Stimulated activated CD8-positive, alpha-beta memory T cell treated with anti-CD3 and anti-CD28 coated beads, Interleukin-15, amount 100 ng/mL, for 48 hours (primary cell): Measurements from ENCODE around the gene B3GNT3.

Source experiments
- DNase-seq, 2 donors: peaks; one replicate each; pipeline ENCODE4 v3.0.0-alpha.2; 2020; ENCODE audit warnings: low read depth in 2 of 2

Gene B3GNT3

DNA sequence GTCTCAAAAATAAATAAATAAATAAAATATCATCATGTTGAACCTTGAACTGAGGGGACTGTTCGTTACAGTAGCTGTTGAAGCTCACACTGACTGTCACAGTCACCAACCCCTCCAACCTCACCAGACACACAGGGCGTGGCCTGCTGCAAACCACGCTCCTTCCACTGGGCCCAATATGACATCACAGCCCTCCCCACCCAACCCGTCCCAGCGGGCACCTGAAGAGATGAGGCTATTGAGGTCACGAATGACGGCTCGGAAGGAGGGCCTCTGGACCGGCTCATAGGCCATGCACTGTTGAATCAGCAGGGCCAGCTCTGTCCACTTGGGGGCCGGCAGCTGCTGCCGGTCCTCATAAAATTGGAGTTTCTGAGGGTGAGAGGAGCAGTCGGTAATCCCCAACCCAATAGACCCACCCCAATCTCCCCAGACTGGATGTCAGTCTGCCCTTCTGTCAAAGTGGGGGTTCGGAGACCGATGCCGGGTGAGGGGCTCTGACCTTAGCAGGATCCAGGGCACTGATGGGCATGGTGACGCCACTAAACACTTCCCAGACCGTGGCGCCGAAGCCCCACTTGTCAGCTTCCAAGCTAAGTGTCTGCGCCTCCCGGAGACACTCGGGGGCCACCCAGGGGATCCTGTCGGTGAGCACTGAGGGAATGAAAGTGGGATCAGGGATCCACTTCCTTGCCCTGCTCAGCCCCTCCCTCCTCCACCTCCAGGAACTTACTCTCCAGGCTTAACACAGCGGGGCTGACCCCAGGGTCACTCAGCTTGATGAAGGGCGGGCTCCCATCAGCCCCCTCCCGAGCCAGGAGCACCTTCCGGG lies 39.6 kb downstream of the B3GNT3 start:
- no peak for DNase-seq

DNA sequence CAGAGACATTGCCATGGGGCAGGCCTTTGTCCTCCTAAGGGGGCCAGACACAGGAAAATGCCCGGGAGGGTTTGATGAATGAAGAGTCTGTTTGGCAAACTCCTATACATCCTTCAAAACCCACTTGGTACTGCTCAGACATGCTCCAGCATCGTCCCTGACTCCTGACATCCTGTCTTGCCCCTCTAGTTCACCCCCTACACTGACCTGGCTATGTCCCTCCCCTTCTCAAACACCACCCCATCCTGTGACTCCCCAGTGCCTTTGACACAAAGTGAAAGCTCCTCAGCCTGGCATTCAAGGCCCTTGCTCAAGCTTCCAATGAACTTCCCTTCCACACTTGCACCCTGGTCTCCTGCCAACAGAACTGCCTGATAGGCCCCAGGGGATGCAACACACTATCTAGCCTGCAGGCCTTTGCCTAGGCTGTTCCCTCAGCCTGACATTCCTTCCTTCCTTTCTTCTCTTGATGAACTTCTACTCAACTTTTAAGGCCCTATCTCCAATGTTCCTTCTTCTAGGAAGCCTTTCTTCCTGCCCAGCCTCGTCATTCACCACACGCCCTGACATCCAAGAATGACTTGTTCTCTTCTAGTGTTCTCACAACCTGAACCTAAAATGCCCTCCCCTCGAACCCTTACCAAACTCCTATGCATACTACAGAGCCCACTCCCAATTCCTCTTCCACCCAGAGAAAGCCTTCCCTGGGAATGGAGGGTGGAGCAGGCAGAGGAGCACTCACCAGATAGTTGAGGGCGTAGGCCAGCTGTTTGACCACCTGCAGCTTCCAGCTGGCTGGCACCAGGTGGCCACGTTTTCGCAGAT lies 40.5 kb downstream of the B3GNT3 start:
- DNase-seq: no peak

DNA sequence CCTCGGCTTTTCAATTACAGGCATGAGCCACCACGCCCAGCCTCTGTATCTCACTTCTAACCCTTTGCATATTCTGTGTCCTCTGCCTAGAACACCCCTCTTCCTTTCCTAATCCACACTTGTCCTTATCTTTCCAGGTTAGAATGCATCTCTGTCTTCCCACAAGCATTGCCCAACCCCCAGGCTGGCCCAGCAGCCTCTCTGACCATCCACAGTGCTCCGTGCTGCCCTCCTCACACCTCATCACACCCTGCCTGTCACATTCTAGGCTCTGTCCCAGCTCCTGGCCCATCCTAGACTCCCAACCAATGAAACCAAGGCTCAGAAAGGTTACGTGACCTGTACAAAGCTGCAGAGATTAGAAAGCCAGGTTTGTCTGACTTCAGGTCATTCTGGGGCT lies 41.6 kb downstream of the B3GNT3 start:
- DNase-seq: no peak

DNA sequence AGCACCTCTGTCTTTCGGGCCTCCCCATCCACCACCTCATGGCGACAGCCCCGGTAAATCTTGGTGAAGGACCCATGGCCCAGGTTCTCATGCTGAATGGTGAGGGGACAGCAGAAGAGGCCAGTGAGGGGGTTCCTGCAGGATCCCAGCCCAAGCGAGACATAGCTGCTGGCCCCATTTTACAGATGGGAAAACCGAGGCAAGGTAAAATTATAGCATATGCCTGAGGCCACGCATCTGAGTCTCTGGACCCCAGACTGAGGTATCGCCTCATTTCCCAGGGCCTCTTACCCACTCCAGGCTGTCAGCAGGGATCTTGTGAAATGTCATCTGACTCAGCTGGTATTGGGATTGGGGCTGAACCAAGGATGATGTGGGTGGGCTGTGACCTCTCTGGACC lies 43.0 kb downstream of the B3GNT3 start:
- DNase-seq: no peak

DNA sequence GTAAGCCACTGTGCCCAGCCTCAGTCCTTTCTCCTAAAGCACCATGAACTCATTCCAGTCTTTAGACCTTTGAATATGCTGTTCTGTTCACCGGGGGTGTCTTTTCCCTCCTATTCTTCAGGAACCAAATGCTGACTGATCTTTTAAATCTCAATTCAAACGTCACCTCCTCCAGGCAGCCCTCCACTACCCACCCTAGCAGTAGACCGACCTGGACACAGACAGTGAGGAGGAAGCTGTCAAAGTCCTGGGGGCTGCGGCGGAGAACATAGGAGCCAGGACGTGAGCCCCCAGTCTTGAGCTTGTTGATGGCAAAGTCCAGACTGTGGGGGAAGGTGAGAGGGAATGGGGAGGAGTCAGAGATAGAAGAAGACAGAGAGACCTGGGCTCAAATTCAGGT lies 45.1 kb downstream of the B3GNT3 start:
- DNase-seq: no peak

DNA sequence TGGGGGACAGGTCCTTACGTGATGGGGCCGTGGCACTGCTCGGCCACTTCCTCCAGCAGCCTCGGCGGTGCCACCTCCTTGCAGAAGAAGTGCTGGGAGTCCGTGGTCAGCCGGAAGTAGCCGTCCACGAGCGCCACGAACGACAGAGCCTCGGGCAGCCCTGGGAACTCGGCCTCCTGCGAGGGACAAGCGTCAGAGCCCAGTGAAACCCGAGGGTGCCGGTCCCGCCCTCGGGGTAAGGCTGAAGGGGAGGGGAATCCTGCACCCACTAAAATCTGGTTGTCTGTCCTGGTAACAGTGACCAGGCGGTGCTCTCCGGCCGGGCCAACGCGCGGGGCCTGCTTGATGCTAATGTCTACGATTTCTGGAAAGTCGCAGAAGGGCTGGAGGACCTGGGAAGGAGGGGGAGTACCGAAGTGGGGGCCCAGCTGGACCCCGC lies 46.5 kb downstream of the B3GNT3 start:
- DNase-seq: no peak

DNA sequence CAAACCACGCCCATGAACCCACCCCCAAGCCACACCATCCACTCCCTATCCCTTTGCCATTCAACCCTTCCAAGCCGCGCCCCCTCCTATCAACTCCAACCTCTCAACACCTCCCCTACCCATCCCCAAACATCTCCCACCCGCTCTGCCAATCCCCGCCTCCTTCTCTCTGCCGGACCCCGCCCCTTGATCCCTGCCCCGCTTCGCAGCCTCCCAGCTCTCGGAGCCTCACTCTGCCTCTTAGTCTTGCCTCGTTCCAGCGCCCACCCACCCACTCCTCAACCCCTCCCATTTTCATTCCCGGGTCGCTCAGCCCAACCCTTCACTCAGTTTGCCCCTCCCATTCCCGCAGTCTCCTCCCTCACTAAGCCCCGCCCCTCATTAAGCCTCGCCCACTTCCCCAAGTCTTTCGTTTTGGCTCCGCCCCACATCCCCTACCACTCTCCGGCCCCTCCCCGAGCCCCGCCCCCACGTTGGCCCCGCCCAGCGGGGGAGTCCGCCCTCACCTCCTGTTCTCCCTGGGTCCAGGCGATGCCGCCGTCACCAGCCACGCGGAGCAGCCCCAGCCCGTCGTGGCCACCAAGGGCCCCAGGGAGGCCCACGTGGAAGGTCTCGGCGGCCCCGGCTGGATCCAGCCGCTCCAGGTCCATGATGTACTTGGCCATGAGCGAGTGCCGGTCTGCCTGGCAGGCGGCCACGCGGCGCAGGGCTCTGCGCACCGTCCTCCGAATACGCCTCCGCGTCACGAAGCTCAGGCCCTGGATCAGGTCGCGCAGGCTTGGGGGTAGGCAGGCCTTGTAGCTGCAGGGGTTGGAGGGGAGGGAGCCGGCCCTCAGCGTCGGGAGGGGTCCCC lies 47.1 kb downstream of the B3GNT3 start:
- DNase-seq: peak; percentile 46 to 52

DNA sequence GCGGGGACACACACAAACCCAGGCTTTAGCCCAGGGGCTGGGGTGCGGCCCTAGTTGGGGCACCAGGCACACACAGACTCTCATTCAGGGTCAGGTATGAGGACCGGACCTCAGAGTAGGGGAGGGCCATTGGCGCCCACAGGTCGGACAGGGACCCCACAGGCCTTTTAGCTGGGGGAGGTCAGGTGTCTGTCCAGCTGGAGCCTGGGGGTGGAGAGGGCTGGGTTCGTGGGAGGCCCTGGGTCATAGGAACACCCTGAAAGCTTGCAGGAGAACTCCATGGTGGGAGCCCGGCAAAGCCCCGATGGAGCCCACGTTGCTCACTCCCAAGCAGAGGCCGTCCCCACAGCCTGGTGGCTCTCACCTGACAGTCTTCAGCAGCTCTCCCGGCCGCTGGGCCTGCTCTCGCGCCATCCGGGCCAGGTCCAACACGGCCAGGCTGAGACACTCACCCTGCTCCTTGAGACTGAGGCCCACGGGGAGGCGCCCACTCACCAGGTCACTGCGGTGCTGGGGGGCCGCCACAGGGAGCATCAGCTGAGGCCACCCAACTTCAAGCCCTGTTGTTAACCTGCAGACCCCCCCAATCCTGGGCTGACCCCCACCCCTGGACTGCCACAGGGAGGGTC lies 47.8 kb downstream of the B3GNT3 start:
- DNase-seq: no peak

DNA sequence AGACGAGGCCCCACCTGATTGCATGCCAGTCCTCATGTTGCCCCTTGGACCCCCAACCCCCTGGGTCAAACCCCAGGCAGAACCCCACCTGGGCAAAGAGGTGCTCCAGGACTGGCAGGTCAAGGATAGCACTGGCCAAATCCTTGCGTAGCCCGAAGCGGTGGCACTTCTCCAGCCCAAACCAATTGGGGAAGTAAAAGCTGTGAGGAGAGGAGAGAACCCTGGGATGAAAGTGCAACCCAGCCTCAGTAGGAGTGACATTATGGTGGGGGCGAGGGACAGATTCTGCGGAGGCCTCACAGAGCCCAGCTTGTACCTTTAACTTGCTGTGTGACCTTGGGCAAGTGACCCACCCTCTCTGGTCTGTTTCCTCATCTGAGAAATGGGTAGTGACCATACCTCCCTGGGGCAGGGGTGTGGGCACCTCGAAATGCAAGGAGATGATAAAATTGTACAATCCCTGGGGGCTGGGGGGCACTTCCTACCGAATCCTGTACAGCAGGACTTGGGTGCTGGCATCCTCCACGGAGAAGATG lies 48.4 kb downstream of the B3GNT3 start:
- DNase-seq: no peak

DNA sequence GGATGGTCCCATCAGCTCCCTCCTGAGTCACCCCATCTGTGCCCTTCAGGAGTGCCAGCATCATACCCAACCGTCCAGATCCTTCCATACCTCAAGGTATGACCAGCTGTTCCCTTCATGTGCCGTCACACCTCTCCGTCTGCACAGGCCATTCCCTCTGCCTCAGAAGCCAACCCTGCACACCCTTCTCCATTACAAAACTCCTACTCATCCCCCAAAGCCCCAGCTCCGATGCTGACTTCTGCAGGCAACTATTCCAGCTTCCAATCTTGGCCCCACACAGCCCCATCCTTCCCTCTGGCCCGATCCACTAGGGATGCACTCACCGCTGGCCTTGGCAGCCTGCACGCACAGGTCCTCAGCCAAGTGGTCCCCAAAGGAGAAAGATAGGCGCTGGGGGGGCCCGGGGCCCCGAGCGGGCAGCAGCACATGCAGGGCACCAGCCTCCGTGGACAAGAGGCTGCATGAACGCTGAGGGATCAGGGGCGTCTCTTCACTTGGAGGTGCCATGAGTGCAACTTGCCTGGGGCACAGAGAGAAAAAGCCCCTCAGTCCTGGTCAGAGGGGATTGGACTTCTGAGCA lies 49.1 kb downstream of the B3GNT3 start:
- no peak for DNase-seq

DNA sequence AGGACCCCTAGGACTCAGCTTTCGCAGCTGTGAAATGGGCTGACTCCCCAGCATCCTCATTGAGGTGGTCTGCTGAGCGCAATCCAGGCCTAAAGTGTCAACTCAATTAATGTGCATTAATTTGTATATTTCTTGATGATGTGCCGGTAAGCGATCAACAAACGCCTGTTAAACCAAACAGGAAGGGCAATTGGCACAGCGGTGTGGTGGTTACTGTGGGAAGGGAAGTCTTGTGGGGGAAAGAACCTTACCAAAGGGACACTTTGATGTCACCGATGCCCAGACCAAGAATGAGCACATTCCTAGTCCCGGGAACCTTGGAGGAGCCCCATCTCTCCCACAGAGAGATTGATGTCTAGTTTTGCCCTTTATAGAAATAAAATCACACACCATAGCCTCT lies 51.2 kb downstream of the B3GNT3 start:
- no peak for DNase-seq

DNA sequence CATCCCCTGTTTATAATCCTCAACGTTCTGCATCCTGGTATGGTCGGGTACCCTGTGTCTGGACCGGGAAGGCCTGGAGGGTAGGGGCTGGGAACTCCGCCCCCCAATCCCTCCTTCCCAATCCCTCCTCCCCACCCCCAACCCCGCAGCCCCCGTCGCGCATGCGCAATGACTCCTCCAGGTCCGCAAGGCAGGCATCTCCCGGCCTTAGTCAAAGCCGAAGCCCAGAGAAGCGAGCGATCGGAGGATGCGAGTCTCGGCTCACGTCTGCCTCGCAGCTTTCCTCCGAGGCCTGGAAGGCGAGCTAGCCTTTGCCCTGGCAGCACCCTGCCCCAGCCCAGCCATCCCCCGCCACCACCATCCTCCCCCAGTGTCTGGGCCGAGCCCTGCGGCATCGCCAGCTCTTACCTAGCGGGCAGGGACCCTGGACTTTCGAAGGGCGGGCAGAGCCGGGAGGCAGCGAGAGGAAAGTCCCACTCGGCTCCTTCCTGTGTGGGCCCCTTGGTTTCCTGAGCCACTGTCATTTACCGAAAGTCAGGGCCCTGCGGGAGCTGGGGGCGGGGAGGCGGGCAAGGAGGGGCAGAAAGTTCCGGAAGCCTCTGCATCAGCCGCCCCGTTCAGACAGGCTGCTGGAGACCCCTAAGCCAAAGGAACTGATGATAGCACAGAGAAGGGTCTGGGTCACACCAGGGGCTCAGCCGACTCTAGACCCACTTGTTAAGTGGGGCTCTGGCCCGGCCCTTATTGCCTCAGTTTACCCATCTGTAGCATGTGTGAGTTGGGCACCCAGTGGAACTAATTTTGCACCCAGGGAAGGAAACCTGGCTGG lies 52.8 kb downstream of the B3GNT3 start, which contains the start of gene JAK3:
TSS of gene JAK3 (minus strand) at position 445 of the 829 bp plus-strand sequence. CDS start 3,565 bp downstream, outside the sequence.
- peak; percentile 84 to 86 for DNase-seq

DNA sequence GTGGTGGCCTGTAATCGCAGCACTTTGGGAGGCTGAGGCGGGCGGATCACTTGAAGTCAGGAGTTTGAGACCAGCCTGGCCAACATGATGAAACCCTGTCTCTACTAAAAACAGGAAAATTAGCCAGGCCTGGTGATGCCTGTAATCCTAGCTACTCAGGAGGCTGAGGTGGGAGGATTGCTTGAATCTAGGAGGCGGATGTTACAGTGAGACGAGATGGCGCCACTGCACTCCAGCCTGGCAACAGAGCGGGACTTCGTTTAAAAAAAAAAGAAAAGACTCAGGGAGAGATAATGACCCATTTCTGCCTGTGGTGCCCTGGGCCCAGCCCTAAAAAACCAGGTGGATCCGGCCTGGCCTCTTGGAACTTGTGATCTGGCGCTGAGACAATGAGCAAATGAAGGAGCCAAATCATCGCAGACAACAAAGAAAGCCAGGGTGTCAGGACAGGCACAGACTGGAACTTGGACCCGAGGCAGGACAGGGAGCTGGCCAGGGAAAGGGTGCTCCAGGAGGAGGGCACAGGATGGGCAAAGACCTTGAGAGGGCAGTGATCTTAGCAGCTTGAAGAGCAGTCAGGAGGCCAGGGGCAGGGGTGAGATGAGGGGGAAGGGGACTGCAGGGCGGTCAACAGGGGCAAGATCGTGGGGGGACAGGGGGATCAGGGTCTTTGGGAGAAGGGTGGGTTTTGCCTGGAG lies 53.8 kb downstream of the B3GNT3 start:
- DNase-seq: no peak

DNA sequence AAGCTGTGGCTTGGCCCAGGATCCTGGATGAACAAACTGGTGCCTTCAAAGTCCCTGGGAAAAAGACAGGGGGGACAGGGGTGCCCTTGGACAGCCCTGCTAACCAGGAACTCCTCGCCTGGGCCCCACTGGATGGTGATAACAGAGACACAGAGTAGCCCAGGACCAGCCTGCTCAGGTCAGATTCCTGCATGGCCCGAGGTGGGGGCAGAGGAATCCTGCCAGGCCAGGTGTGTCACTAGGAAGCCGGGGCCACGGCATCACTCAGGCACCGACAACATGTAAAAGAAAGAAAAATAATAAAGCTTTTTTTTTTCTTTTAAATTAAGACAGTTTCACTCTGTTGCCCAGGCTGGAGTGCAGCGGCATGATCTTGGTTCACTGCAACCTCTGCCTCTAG lies 59.1 kb downstream of the B3GNT3 start:
- no peak for DNase-seq

DNA sequence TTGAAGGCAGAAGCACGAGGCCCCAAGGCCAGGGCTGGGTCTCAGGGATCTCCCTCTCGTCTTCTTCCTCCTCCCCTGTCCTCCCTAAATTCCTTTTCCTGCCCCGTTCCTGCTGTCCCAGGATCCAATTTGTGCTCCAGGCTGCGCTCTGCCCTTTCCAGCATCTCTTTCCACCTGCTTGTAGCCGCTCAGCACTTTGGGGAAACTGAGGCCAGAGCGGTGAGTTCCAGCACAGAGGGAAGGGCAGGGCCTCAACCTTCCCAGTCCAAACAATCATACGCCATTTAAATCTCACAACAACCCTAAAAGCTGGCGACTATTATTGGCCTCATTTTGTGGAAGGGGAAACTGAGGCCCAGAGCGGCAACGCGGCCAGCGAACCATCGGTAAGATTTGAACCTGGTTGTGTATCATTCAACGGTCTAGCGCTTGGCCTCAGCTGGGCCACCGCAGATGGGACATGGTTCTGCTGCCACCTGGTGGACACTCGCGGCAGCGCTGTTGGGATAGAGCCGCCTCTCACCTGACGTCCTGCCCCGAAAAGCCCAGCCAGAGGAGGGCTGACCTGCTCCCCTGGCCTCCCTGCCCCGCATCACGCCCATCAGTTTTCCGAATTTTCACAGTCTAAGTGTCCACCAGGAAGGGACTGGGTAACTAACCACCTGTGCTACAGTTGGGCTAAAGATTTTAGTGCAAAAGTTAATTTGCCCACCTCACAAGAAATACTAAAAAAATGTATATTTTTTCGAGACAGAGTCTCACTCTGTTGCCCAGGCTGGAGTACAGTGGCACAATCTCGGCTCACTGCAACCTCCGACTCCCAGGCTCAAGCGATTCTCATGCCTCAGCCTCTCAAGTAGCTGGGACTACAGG lies 60.6 kb downstream of the B3GNT3 start:
- DNase-seq: peak; percentile 77 to 80

DNA sequence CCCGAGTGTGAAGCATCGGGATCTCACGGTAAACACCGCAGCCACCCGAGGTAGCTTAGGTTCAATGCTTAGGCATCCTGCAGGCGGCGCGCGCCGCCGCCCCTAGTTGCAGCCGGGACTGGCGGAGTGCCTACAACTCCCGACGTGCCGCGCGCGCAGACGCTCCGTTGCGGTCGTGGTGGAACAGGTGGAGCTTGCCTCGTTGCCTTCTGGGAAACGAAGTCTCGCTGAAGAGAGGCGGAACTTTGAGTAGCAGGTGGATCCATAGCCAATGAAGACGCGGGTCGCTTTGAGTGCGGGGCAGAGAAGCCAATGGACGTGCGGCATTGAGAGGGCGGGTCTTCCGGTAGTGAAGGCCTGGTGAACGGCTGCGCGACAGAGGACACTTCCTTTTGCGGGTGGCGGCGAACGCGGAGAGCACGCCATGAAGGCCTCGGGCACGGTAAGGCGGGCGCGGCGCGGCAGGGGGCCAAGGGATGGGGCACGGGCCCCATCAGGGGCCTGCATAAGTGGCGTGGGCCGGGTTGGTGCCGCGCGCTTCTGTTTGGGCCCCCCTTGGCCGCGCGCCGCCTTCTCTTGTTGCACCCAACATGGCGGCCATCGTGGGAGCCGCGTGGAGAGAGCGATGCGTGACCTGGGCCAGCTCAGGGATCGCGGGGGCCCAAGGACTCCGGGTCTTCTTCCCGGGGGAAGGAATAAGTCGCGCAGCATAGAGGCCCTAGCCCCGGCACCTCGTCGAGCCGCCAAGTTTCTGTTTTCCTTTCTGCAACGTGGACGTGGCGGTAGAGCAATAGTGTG lies 64.8 kb downstream of the B3GNT3 start, which contains the start of gene RPL18A:
TSS of gene RPL18A (plus strand) at position 378 of the 798 bp plus-strand sequence. CDS start at position 425, 47 bp downstream.
- DNase-seq: peak; percentile 99 to 100

DNA sequence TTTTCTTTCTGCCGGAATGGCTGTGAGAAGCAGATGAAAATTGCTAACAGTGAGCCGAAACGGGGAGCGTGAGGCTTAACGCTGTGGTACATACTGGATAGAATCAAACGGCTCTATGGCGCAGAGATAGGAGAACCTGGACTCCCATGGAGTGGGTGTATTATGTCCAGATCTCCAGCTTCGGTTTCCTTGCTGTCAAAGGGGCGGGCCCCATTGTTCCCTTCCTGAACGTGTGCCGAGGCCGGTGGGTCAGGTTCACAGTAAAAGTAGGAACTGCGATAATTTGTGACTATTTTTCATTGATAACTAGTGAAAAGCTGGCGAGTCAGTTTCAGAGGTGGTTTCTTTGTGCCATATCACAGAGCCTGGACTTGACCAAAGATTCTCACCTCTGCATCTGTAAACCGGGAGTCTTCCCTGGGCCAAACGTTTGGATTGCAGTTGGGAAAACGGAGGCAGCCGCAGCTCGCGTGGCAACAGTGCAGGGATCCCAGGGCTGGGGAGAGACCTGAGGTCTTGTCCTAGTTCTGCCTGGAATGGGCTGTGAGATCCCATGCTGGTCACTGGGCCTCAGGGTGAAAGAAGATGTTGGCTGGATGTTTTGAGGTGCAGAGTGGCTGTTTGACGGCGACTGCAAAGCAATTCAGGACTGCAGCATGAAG lies 65.5 kb downstream of the B3GNT3 start:
- no peak for DNase-seq
